Measurements from ENCODE around the gene TPK1. TPM values are rescaled to one million over a fixed set of nuclear protein-coding genes. Genes with fewer than 3 reads are reported as not detected.

The TPK1 gene
- total and polyA plus RNA-seq, 2 donors (not counting 1 experiment from before 2014, with no cell fraction given) = 2.4 to 4.1 TPM

DNA sequence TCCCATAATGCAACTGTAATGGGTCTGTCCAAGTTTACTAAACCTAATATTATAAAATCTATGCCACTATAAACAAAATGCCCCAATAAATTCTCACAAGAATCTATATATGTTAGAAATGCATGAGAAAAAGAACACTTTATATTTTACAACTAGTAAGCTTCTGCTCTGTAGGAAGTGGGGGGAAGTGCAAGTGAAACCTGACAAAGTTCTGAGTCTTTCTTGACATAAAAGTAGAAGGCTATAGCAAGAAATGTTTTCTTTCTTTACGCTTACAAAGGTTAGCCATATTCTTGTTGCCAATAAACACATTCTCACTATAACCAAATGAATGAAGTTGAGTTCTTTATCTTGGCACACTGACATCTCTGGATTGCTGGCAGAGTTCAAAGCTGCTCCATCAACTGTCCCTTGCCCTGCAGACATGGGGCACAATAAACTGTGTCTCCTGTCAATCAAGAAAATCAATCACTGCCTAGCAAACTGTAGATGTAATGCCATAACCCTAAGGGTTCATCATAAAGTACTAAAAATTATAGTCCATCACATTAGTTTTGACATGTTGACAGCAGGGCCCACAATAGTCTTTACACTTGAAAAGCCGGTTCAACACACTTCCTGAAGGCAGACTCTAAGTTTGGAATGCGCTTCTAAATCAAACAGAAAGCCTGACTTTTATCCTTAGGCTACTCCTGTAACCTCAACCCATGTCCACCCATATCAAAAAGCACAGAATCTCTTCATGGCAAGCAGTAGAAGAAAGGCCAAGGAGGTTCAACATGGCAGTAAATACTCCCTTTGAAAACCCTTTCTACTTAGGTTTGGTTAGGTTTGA, 58.6 kb downstream of the TPK1 start:
- Histone ChIP-seq H3K36me3 (ENCODE audit: control insufficient read depth, insufficient read depth, low read length) (no peaks in the 10 kb centered on the region), H3K4me3 (replicated peaks in 1 of 4; ENCODE audit: control extremely low read depth in 1 of 4, insufficient read depth in 1 of 4, low read depth in 3 of 4, low read length in 4 of 4) (no peak overlapping the region), H3K79me2 (ENCODE audit: control insufficient read depth, insufficient read depth, low read length) (no peaks in the 10 kb centered on the region), H4K20me1 (ENCODE audit: control insufficient read depth, extremely low read depth, insufficient read depth, low read length) (no peaks in the 10 kb centered on the region), H3K9ac (ENCODE audit: insufficient read depth, low read length) (no peak overlapping the region), H3K4me2 (ENCODE audit: extremely low read depth, insufficient read depth, low read length) (no peak overlapping the region), H3K9me3 (ENCODE audit: control insufficient read depth, insufficient read depth, low read depth, low read length) (no peaks in the 10 kb centered on the region), H2AFZ (ENCODE audit: low read length) (no peak overlapping the region), H3K4me1 (ENCODE audit: control insufficient read depth, extremely low read depth, insufficient read depth, low read length) (no peaks in the 10 kb centered on the region), H3K27ac (ENCODE audit: insufficient read depth, low read length) (no peak overlapping the region), H3K27me3 (ENCODE audit: control insufficient read depth, insufficient read depth, low read length) (no peaks in the 10 kb centered on the region)
- no peak for DNase-seq (ENCODE audit: low read depth in 2 of 2)
- TF ChIP-seq, protein P1, sequence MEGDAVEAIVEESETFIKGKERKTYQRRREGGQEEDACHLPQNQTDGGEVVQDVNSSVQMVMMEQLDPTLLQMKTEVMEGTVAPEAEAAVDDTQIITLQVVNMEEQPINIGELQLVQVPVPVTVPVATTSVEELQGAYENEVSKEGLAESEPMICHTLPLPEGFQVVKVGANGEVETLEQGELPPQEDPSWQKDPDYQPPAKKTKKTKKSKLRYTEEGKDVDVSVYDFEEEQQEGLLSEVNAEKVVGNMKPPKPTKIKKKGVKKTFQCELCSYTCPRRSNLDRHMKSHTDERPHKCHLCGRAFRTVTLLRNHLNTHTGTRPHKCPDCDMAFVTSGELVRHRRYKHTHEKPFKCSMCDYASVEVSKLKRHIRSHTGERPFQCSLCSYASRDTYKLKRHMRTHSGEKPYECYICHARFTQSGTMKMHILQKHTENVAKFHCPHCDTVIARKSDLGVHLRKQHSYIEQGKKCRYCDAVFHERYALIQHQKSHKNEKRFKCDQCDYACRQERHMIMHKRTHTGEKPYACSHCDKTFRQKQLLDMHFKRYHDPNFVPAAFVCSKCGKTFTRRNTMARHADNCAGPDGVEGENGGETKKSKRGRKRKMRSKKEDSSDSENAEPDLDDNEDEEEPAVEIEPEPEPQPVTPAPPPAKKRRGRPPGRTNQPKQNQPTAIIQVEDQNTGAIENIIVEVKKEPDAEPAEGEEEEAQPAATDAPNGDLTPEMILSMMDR (conservative IDR thresholded peaks at IDR 0.05 in 1 of 2, IDR thresholded peaks at IDR 0.05 in 1 of 2; ENCODE audit: low read depth in 1 of 2, low read length in 2 of 2) = no peak
- no peak for TF ChIP-seq EZH2 (IDR thresholded peaks at IDR 0.05; ENCODE audit: low read length, missing control alignments)

DNA sequence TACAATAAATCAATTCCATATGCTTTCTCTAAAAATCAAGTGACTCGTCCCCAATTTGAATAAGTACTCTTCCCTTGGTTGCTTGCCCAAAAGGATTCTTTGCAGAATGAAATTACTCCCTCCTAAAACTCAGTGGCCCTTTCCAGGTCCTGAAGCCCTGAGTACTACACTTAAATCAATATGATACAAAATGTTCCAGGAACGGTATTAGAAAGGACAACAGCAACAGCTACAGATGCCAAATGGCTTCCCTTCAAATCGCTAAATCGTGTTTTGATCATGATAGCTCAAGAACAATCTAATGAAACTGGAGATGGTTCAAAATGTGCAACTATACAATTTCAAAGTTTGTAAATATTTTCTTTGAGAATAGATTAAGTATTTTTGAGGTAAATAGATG, 59.4 kb downstream of the TPK1 start:
- DNase-seq (ENCODE audit: low read depth in 2 of 2) = no peak
- Histone ChIP-seq H3K4me2 (ENCODE audit: extremely low read depth, insufficient read depth, low read length) (no peak overlapping the region), H3K9me3 (ENCODE audit: control insufficient read depth, insufficient read depth, low read depth, low read length) (no peaks in the 10 kb centered on the region), H3K27me3 (ENCODE audit: control insufficient read depth, insufficient read depth, low read length) (no peaks in the 10 kb centered on the region), H3K4me3 (replicated peaks in 1 of 4; ENCODE audit: control extremely low read depth in 1 of 4, insufficient read depth in 1 of 4, low read depth in 3 of 4, low read length in 4 of 4) (no peak overlapping the region), H3K36me3 (ENCODE audit: control insufficient read depth, insufficient read depth, low read length) (no peaks in the 10 kb centered on the region), H3K4me1 (ENCODE audit: control insufficient read depth, extremely low read depth, insufficient read depth, low read length) (no peaks in the 10 kb centered on the region), H4K20me1 (ENCODE audit: control insufficient read depth, extremely low read depth, insufficient read depth, low read length) (no peaks in the 10 kb centered on the region), H3K27ac (ENCODE audit: insufficient read depth, low read length) (no peak overlapping the region), H3K9ac (ENCODE audit: insufficient read depth, low read length) (no peak overlapping the region), H3K79me2 (ENCODE audit: control insufficient read depth, insufficient read depth, low read length) (no peaks in the 10 kb centered on the region), H2AFZ (ENCODE audit: low read length) (no peak overlapping the region)
- TF ChIP-seq, protein P1 (conservative IDR thresholded peaks at IDR 0.05 in 1 of 2, IDR thresholded peaks at IDR 0.05 in 1 of 2; ENCODE audit: low read depth in 1 of 2, low read length in 2 of 2) = no peak
- no peak for TF ChIP-seq EZH2 (IDR thresholded peaks at IDR 0.05; ENCODE audit: low read length, missing control alignments)

DNA sequence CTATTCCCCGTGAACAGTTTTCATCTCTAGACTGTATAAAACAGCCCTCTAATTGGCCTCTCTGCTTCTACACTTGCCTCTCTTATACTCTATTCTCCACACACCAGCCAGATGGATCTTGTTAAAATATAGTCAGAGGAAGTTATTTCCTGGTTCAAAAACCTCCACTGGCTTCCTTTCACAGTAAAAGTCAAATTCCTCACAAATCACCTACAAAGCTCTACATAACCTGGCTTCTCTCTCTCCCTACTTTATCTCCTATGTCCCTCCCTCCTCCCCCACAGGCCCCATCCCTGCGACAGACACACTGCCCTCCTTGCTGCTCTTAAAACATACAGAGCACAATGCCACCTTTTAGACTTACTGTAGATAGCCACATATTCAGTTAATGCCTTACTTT, 60.1 kb downstream of the TPK1 start:
- Histone ChIP-seq H2AFZ (ENCODE audit: low read length) (no peak overlapping the region), H3K27ac (ENCODE audit: insufficient read depth, low read length) (no peak overlapping the region), H3K4me1 (ENCODE audit: control insufficient read depth, extremely low read depth, insufficient read depth, low read length) (no peaks in the 10 kb centered on the region), H3K4me3 (replicated peaks in 1 of 4; ENCODE audit: control extremely low read depth in 1 of 4, insufficient read depth in 1 of 4, low read depth in 3 of 4, low read length in 4 of 4) (no peak overlapping the region), H4K20me1 (ENCODE audit: control insufficient read depth, extremely low read depth, insufficient read depth, low read length) (no peaks in the 10 kb centered on the region), H3K36me3 (ENCODE audit: control insufficient read depth, insufficient read depth, low read length) (no peaks in the 10 kb centered on the region), H3K4me2 (ENCODE audit: extremely low read depth, insufficient read depth, low read length) (no peak overlapping the region), H3K79me2 (ENCODE audit: control insufficient read depth, insufficient read depth, low read length) (no peaks in the 10 kb centered on the region), H3K9ac (ENCODE audit: insufficient read depth, low read length) (no peak overlapping the region), H3K27me3 (ENCODE audit: control insufficient read depth, insufficient read depth, low read length) (no peaks in the 10 kb centered on the region), H3K9me3 (ENCODE audit: control insufficient read depth, insufficient read depth, low read depth, low read length) (no peaks in the 10 kb centered on the region)
- no peak for TF ChIP-seq EZH2 (IDR thresholded peaks at IDR 0.05; ENCODE audit: low read length, missing control alignments)
- no peak for DNase-seq (ENCODE audit: low read depth in 2 of 2)
